ENCODE data around the gene EVA1A.

The EVA1A gene

GRCh38 chr2:75539955-75540716, 20.6 kb downstream of the EVA1A start:
- DNase-seq, result peak; percentile 76

GRCh38 chr2:75538521-75539490, 21.9 kb downstream of the EVA1A start:
- no peak for DNase-seq

- DNase-seq, result no peak
These were observed 23.1 kb downstream of the EVA1A start for GRCh38 chr2:75537658-75538057.

GRCh38 chr2:75533135-75533534, 27.6 kb downstream of the EVA1A start:
- no peak for DNase-seq

GRCh38 chr2:75532488-75532887, 28.3 kb downstream of the EVA1A start:
- no peak for DNase-seq

- DNase-seq, result no peak
These were observed 32.3 kb downstream of the EVA1A start for GRCh38 chr2:75528221-75528977.

- no peak for DNase-seq
These were observed 33.1 kb downstream of the EVA1A start for GRCh38 chr2:75527676-75528075.

- no peak for DNase-seq
These were observed 33.9 kb downstream of the EVA1A start for GRCh38 chr2:75526842-75527241.

- DNase-seq, result no peak
These were observed 35.1 kb downstream of the EVA1A start for GRCh38 chr2:75525434-75526310.

GRCh38 chr2:75524276-75524911, 36.3 kb downstream of the EVA1A start:
- DNase-seq, result no peak

GRCh38 chr2:75523313-75524275, 37.1 kb downstream of the EVA1A start:
- no peak for DNase-seq

- no peak for DNase-seq
These were observed 38.0 kb downstream of the EVA1A start for GRCh38 chr2:75522543-75523312.

- no peak for DNase-seq
These were observed 39.4 kb downstream of the EVA1A start for GRCh38 chr2:75521225-75521872.

GRCh38 chr2:75519843-75520242, 40.9 kb downstream of the EVA1A start:
- no peak for DNase-seq

GRCh38 chr2:75518638-75519465, 41.9 kb downstream of the EVA1A start:
- no peak for DNase-seq

GRCh38 chr2:75517547-75518230, 43.0 kb downstream of the EVA1A start:
- peak; percentile 64 for DNase-seq
